ENCODE data around the gene ZNF275.

GRCh38 chrX:153338836-153339235, 4.9 kb downstream of the ZNF275 start:
- no peak for TF ChIP-seq RAD21 (IDR thresholded peaks at IDR 0.05; ENCODE audit: low read length)
- no peak for TF ChIP-seq BHLHE40 (IDR thresholded peaks at IDR 0.05; ENCODE audit: low read depth, low read length)
- TF ChIP-seq, protein P1, sequence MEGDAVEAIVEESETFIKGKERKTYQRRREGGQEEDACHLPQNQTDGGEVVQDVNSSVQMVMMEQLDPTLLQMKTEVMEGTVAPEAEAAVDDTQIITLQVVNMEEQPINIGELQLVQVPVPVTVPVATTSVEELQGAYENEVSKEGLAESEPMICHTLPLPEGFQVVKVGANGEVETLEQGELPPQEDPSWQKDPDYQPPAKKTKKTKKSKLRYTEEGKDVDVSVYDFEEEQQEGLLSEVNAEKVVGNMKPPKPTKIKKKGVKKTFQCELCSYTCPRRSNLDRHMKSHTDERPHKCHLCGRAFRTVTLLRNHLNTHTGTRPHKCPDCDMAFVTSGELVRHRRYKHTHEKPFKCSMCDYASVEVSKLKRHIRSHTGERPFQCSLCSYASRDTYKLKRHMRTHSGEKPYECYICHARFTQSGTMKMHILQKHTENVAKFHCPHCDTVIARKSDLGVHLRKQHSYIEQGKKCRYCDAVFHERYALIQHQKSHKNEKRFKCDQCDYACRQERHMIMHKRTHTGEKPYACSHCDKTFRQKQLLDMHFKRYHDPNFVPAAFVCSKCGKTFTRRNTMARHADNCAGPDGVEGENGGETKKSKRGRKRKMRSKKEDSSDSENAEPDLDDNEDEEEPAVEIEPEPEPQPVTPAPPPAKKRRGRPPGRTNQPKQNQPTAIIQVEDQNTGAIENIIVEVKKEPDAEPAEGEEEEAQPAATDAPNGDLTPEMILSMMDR (conservative IDR thresholded peaks at IDR 0.05; ENCODE audit: low read depth, low read length), result no peak
- TF ChIP-seq CEBPB (IDR thresholded peaks at IDR 0.05; ENCODE audit: low read depth, low read length), result no peak
- TF ChIP-seq MAFK (IDR thresholded peaks at IDR 0.05; ENCODE audit: low read depth, low read length), result no peak
- no peak for TF ChIP-seq RFX5 (IDR thresholded peaks at IDR 0.05; ENCODE audit: low read depth, low read length)
- TF ChIP-seq POLR2A (IDR thresholded peaks at IDR 0.05; ENCODE audit: low read depth, low read length), result no peak
